ENCODE data around the gene KHDC1L.
A peak's percentile ranks its signal among the peaks of the same experiment; 100 is the strongest.
"Not testable (repeated sequence)": the region's sequence is repeated elsewhere in the genome, so short reads cannot be mapped to it uniquely, and the experiment has no call there.

The KHDC1L gene

DNA sequence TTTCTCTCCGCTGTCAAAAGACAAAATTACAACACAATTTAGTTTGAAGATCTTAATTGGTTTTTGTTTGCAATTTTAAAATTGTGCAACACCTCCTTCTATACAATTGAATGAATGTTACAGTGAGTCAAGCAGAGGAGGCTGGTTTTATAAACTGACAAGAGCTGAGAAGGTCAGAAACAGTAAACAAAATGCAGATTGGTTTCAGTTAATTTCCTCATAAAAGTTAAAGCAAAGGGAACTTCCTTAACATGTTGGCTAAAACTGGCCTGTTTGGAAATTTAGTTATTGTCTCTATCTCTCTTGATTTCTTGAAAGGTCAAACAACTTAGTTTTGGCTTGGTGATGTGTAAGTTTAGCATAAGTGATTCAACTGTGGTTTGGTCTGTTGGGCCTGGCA lies 22.2 kb downstream of the KHDC1L start:
- DNase-seq = no peak

DNA sequence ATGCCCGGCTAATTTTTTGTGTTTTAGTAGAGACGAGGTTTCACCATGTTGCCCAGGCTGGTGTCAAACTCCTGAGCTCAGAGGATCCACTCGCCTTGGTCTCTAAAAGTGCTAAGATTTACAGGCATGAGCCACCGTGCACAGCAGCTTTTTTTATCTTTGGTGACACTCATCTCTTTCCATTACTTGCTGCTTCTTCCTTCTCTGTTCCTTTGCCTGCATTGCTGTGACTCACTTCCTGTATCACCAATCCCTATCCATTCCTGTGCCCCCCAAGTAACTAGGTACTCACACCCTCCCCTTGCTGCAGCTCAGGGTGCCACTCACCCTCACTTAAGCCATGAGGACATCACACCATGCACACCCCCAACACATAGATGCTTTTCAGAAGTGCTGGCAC lies 24.6 kb downstream of the KHDC1L start:
- no peak for DNase-seq

DNA sequence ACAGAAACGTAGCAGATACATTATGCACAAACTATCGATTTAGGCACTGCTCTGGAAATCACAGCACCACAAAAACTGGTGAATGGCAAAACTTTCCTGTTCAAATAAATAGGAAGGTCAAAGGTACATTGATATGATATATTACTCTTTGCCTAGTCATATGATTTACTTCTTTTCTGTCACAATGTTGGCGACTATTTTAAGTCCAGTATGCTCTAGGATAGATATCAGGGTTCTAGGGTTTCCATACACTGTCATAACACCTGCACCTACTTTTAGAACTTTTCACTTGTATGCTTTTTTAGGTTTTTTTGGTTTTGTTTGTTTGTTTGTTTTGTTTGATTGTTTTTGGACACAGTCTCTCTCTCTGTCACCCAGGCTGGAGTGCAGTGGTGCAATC lies 25.0 kb downstream of the KHDC1L start:
- no peak for DNase-seq

DNA sequence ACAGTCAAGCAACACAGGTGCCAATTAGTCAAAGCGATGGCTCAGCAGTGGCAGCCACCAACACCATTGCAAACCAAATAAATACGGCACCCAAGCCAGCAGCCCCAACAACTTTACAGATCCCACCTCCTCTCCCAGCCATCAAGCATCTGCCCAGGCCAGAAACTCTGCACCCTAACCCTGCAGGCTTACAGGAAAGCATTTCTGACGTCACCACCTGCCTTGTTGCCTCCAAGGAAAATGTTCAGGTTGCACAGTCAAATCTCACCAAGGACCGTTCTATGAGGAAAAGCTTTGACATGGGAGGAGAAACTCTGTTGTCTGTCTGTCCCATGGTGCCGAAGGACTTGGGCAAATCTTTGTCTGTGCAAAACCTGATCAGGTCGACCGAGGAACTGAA lies 30.6 kb downstream of the KHDC1L start:
- DNase-seq = no peak

DNA sequence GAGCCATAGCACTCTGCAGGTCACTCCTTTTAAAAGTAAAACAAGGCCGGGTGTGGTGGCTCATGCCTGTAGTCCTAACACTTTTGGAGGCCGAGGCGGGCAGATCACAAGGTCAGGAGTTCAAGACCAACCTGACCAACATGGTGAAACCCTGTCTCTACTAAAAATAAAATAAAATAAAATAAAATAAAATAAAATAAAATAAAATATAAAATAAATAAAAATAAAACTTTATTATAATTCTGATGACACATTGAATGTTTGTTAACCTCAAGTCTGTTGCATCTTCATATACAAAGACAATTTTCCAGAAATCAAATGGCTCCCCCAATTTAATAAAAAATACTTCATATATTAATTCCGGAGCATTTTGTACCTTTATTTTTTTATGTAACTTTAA lies 32.0 kb downstream of the KHDC1L start:
- DNase-seq = not testable (repeated sequence)

DNA sequence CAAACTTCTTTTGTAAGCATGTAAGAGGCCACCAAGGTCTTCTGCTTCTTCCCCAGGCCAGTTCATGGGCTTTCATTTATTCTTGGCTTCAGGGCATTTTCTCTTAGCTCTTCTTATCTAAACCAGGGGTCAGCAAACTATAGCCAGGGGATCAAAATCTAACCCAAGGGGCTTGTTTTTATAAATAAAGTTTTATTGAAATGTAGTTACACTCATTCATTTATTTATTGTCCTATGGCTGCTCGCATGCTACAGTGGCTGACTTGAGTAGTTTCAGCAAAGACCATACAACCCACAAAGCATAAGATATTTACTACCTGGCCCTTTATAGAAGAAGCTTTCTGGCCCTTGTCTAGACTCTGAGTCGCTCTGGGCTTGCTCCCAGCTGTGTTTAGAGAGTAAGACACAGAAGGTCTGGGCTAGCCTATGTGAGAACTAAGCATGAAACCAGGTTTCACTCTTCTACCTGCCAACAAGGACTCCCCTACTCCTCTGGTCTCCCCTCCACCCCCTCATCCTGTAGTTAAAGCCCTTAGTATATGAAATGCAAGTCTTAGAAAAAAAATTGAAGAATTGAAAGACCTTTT lies 43.2 kb downstream of the KHDC1L start:
- DNase-seq = no peak

DNA sequence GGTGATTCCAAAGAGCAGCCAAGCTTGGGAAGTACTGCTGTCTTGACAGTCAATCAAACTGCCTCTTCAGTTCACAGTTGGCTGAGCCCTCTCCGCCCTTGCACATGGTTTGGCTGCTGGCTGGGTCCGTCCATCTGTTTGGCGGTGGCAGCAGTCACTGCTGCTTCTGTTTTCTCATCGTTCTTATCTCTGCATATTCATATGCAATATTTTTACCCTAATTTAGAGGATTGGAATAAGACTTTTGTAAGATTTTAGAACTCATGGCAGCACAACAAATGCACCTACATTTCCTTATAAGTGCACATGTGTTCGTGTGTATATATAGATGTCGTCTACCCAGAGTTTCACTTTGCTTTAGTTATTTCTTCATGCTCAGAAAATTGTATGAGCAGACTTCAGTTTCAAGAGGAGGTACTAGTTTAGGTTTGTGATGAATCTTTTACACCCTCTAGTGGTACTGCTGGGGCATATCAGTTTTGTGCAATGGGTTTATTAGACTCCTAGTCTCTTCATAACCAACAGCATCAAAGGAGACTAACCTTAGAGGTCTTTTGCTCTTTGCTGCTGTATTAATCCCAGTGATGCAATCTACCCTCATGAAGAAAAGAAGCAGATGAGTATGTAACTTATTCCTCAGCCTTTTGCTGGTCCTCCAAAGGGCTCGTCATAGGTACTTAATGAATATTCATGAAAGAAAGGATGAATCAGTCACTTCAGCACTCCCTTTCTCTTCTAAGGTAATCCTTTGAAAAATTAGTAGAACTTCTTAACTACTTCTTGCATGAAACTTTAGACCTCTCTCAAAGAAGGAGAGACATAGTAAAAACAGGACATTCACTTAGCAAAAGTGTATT lies 44.3 kb downstream of the KHDC1L start:
- DNase-seq = peak; percentile 79

DNA sequence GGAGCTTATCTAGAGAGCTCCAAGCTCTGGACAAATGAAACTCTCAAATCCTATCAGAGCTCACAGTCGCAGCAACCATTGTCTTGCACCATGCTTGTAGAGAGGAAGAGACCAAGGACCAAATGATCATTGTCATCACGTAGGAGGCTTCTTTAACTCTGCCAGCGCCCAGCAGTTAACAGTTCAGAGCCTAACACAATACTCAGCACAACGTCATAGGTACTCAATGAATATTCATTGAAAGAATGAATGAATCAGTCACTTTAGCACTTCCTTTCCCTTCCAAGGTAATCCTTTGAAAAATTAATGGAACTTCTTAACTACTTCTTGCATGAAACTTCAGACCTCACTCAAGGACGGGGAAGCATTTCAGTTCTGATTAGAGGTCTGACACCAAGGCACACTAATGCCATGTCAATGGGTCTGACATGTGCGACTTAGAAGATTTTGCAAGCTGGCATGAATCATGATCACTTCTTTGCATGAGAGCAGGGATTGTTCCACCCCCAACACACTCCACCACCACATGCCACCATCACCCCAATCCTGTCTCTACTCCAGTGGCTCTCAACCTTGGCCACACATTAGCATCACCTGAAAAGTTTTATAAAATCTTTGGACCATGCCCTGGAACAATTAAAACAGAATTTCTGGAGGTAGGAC lies 45.1 kb downstream of the KHDC1L start:
- DNase-seq = no peak

DNA sequence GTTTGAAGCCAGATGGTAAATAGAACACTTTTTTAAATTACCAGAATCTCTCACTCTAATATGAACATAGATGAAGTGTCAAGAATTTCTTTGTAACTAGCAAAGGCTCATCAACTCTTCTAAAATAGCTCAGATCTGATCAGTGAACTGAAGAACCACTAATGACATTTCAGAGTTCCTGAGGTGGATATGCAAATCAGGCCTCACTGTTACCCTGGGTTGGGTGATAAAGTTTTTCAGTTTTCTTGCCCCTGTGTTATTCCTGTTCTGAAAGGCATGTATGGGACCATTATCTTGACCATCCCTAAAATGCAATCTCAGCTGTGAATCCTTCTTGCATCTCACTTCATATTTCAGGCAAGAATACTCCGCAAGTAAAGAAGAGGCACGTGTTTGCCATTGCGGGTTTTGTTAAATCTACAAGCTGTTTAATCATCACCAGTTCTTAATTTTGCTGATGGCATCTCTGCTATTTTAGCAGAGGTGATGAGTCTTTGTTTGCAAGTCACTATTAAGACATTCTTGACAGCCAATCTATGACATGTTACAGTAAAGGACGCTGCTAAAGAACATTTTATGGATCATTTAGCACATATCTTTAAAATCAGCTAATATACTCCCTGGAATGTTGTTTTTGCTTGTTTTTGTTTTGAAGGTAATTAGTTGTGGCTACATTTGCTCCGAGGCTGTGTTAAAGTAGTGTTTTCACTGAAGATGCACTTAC lies 47.9 kb downstream of the KHDC1L start:
- DNase-seq = no peak

DNA sequence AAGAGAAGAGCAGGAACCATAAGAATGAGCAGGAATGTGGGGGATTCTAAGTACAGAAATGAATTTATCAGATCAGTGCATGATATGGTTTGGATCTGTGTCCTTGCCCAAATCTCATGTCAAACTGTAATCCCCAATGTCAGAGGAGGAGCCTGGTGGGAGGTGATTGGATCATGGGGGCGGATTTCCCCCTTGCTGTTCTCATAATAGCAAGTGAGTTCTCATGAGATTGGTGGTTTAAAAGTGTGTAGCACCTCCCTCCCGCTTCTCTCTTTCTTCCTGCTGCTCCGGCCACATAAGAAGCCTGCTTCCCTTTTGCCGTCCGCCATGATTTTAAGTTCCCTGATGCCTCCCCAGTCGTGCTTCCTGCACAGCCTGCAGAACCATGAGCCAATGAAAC lies 49.2 kb downstream of the KHDC1L start:
- DNase-seq = no peak

DNA sequence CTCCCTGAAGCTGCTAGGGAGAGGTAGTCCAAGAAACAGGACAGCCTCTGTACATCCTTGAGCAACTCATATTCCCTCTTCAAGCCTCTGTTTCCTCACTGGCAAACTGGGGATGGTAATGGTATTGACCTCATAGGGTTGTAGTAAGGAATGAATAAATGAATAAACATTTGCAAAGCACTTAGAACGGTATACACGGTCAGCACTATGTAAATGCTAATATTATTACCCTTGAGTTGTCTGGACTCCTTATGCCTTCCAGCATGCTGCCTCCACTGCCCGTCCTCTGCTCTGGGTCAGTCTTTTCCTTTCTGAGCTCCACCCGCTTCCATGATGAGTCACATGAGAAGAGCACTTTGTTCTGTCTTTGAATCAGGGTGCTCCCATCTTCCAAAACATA lies 50.6 kb downstream of the KHDC1L start:
- no peak for DNase-seq

Measured in NCI-H748 treated with DMSO at 0.1 percent for 48 hours (cell line).